T-cell (primary cell): ENCODE results near the gene COL13A1. TPM values are rescaled to one million over a fixed set of nuclear protein-coding genes. Genes with fewer than 3 reads are reported as not detected.

ENCODE experiments used
- ATAC-seq, 4 experiments: fragments of 200-7000 bp in 3 of 4; fragments of 150-1000 bp in 1 of 4; cut with Tn5 transposase; replicated peaks in 1 of 4; 1 replicate in 3 of 4; 2 replicates in 1 of 4; pipeline ENCODE4 v1.10.0; 2021; ENCODE audit warnings: moderate library complexity in 3 of 4, mild to moderate bottlenecking in 2 of 4, moderate number of reproducible peaks in 1 of 4
- CTCF ChIA-PET, 2 donors: fragments of 300-600 bp; sonication (Branson Sonifier 250); formaldehyde crosslinking; loops; one replicate each; lab custom pipeline; 2022; ENCODE audit warnings: antibody characterized with exemption in 2 of 2; lab: Charles Lee
- POLR2A ChIA-PET, 2 donors: fragments of 300-600 bp; sonication (Branson Sonifier 250); formaldehyde crosslinking; loops; one replicate each; lab custom pipeline; 2022; ENCODE audit warnings: antibody characterized with exemption in 2 of 2; lab: Charles Lee
- DNase-seq, 35 experiments: peaks; one replicate each; pipeline versions ENCODE4 v3.0.0 to v3.0.0-alpha.2; 2013 to 2023
- H3K27ac ChIP-seq: one replicate; pipeline ENCODE4 v1.5.1; 2013; ENCODE audit warnings: low read length
- H3K27me3 ChIP-seq, 2 experiments: replicated peaks in 1 of 2; 1 replicate in 1 of 2; 2 replicates in 1 of 2; pipeline versions ENCODE4 v1.6.1 to v1.7.0; 2013; ENCODE audit warnings: low read length in 1 of 2, mixed read lengths in 1 of 2; ENCODE audit not compliant: control insufficient read depth in 2 of 2, insufficient read depth in 2 of 2; ENCODE audit errors: extremely low read depth in 1 of 2
- H3K36me3 ChIP-seq, 2 donors: 1 replicate in 1 of 2; 2 replicates in 1 of 2; pipeline versions ENCODE4 v1.6.1 to v1.7.0; 2013; ENCODE audit warnings: low read length in 1 of 2; ENCODE audit not compliant: control insufficient read depth in 2 of 2, insufficient read depth in 1 of 2; ENCODE audit errors: extremely low read depth in 1 of 2
- H3K4me1 ChIP-seq, 2 experiments: 1 replicate in 1 of 2; 2 replicates in 1 of 2; pipeline versions ENCODE4 v1.6.1 to v1.7.0; 2013; ENCODE audit warnings: low read length in 2 of 2, mixed read lengths in 1 of 2; ENCODE audit not compliant: insufficient read depth in 2 of 2, control insufficient read depth in 1 of 2; ENCODE audit errors: extremely low read depth in 1 of 2
- H3K4me3 ChIP-seq, 2 donors: 1 replicate in 1 of 2; 2 replicates in 1 of 2; pipeline versions ENCODE4 v1.5.1 to v1.7.0; 2013; ENCODE audit warnings: mild to moderate bottlenecking in 2 of 2, low read length in 1 of 2, moderate library complexity in 1 of 2; ENCODE audit not compliant: control insufficient read depth in 1 of 2; ENCODE audit errors: extremely low read depth in 1 of 2
- H3K9me3 ChIP-seq: 2 replicates; pipeline ENCODE4 v1.7.0; 2013
- H3K27ac Mint-ChIP-seq, 2 donors: one replicate each; pipeline ENCODE4 v1.8.0; 2020 to 2021; ENCODE audit warnings: mild to moderate bottlenecking in 2 of 2, mixed read lengths in 2 of 2
- H3K27me3 Mint-ChIP-seq, 2 donors: one replicate each; pipeline ENCODE4 v1.8.0; 2021 to 2022; ENCODE audit warnings: mixed read lengths in 2 of 2
- H3K36me3 Mint-ChIP-seq: one replicate; pipeline ENCODE4 v1.8.0; 2021; ENCODE audit warnings: mixed read lengths
- H3K4me1 Mint-ChIP-seq, 3 donors: one replicate each; pipeline ENCODE4 v1.8.0; 2020 to 2022; ENCODE audit warnings: mixed read lengths in 3 of 3, mild to moderate bottlenecking in 1 of 3
- H3K4me3 Mint-ChIP-seq, 3 donors: one replicate each; pipeline ENCODE4 v1.8.0; 2020 to 2022; ENCODE audit warnings: mild to moderate bottlenecking in 3 of 3, mixed read lengths in 3 of 3, moderate library complexity in 3 of 3
- H3K9me3 Mint-ChIP-seq, 3 donors: one replicate each; pipeline ENCODE4 v1.8.0; 2020 to 2022; ENCODE audit warnings: mixed read lengths in 3 of 3
- WGBS: methylation state at CpG from one replicate; pipeline ENCODE4 v1.1.5; 2013; ENCODE audit warnings: missing lambda C conversion rate; ENCODE audit not compliant: insufficient coverage; 5-methylcytosine and 5-hydroxymethylcytosine counted together
- total RNA-seq, 35 experiments: library from RNA in 6 of 35; stranded (reverse) in 6 of 35; fragments of 120-200 nt in 1 of 35; gene quantifications; one replicate each; pipeline versions ENCODE4 v1.2.1 to v1.2.4 and lab custom pipeline; 2013 to 2026

COL13A1 gene
- total RNA-seq, 5 donors from 2014 or later (not counting 1 experiment from before 2014, with no cell fraction given), result 0.09 TPM; not detected in 4

DNA sequence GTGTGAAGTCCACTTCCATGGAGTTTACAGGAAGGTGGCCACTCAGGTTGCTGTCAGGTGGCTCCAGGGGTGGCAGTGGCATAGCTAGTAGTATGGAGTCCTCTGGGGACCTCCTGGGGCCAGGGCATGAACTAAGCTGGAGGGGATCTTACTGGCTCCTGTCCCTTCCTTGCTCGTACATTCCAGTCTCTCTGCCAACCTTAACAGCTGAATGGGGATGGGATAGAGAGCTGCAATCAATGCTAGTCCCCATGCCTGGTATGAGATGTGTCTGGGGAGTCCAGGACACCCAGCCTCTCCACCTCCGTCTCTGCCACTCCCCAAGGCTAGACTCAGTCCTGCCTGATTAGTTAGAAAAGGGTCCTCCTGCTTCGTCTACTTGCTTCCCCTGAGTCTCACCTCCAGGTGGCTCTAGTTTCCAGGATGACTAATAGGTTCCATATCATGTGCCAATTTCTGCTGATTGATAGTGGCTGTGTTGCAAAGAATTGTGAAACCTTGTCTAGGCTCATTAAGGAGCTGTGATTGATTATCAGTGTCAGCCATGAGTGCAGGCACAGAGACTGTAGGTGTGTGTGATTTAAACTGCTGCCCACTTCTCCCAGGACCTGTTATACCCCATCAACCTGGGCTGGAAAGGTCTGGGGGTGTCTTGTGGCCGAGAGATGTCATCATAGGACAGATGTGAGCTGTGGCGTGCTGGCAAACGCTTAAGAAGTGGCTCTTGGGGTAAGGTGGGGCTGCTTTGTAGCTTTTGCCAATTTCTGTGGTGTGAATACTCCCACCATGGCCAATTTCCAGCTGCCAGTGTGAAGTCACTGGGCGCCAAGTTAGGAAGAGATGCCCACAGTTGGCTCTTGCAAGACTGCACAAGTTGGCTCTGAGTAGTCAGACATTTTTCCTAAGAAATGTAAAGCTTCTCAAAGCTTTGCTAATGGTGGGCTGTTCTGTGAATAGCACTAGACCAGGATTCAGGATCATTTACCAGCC is 59.8 kb downstream of the COL13A1 start:
- no peak for ATAC-seq
- no peaks in the 10 kb centered on the region for H3K4me1 ChIP-seq
- H3K4me3 Mint-ChIP-seq, result no peak overlapping the region
- H3K27ac Mint-ChIP-seq, result no peak overlapping the region
- CTCF ChIA-PET, result no interaction called here
- WGBS, result 60% methylated on average over 4 of the region's 7 CpGs
- H3K27me3 Mint-ChIP-seq, result peaks cover 8% of the 10 kb centered on the region in 2 donors
- no peaks in the 10 kb centered on the region for H3K9me3 Mint-ChIP-seq
- no peaks in the 10 kb centered on the region for H3K36me3 Mint-ChIP-seq
- no peak overlapping the region for H3K4me3 ChIP-seq
- no peak overlapping the region for H3K27ac ChIP-seq
- POLR2A ChIA-PET, result no interaction called here
- no peaks in the 10 kb centered on the region for H3K36me3 ChIP-seq
- H3K9me3 ChIP-seq, result no peaks in the 10 kb centered on the region
- H3K4me1 Mint-ChIP-seq, result no peaks in the 10 kb centered on the region
- peaks cover 0 to 41% of the 10 kb centered on the region in 2 experiments for H3K27me3 ChIP-seq
- no peak for DNase-seq

DNA sequence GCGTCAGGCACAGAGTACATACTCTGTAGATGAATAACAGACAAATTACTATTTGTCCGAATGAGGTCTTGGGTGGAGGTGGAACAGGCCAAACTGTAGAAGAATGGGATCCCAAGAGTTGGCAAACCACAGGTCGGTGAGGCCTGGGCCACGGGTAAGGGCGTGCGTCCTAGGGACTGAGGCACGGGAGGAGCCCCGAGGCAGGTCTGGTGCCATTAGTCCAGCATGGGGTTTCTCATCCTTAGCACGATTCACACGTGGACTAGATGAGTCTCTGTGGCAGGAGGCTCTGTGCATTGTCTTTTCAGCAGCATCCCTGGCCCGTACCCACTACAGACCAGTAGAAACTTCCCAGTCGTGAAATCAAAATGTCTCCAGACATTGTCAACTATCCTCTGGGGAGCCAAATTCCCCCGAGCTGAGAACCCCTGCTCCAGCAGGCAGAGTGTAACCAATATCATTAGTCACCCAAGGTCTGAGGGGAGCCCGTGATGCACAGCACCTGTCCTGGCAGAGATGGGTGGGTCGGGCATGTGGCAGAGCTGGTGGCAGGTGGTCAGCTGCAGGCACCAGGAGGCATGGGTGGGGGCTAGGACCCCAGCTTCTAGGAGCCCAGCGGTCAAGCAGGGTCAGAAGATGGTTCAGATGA is 61.3 kb downstream of the COL13A1 start:
- Mint-ChIP-seq H3K4me3 (no peak overlapping the region), H3K9me3 (no peaks in the 10 kb centered on the region), H3K4me1 (no peaks in the 10 kb centered on the region), H3K36me3 (no peaks in the 10 kb centered on the region), H3K27me3 (peaks cover 7 to 10% of the 10 kb centered on the region in 2 donors), H3K27ac (no peak overlapping the region)
- WGBS, result 83% methylated on average over 13 of the region's 16 CpGs
- no peaks in the 10 kb centered on the region for H3K9me3 ChIP-seq
- no peaks in the 10 kb centered on the region for H3K4me1 ChIP-seq
- CTCF ChIA-PET, result interaction anchor here in 1 of 2 donors (0.5 kb wide), 1 partner anchor 896 kb away, joined by 3 read pairs; no protein-coding TSS in a partner anchor
- POLR2A ChIA-PET, result no interaction called here
- ATAC-seq (no peak), DNase-seq (no peak)
- H3K4me3 ChIP-seq, result no peak overlapping the region
- H3K27me3 ChIP-seq, result peaks cover 0 to 35% of the 10 kb centered on the region in 2 experiments
- H3K27ac ChIP-seq, result no peak overlapping the region
- H3K36me3 ChIP-seq, result no peaks in the 10 kb centered on the region

DNA sequence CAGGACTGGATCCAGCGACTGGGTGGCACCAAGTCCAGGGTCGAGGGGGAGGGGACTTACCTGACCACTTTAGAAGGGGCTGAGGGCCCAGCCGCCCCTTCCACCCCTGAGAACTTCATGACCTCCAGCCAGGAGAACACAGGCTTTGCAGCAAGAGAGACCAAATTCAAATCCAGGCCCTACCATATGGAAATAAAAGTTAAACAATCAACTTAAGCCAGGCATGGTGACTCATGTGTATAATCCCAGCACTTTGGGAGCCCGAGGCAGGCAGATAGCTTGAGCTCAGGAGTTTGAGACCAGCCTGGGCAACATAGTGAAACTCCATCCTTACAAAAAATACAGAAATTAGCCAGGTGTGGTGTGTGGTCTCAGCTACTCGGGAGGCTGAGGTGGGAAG is 61.9 kb downstream of the COL13A1 start:
- H3K9me3 Mint-ChIP-seq, result no peaks in the 10 kb centered on the region
- peaks cover 7 to 10% of the 10 kb centered on the region in 2 donors for H3K27me3 Mint-ChIP-seq
- no peaks in the 10 kb centered on the region for H3K4me1 Mint-ChIP-seq
- peaks cover 0 to 35% of the 10 kb centered on the region in 2 experiments for H3K27me3 ChIP-seq
- no peak overlapping the region for H3K4me3 Mint-ChIP-seq
- CTCF ChIA-PET, result interaction anchor here in 1 of 2 donors (0.5 kb wide), 1 partner anchor 895 kb away, joined by 3 read pairs; no protein-coding TSS in a partner anchor
- H3K4me1 ChIP-seq, result no peaks in the 10 kb centered on the region
- no peak overlapping the region for H3K27ac Mint-ChIP-seq
- no peaks in the 10 kb centered on the region for H3K36me3 Mint-ChIP-seq
- POLR2A ChIA-PET, result no interaction called here
- no peak overlapping the region for H3K27ac ChIP-seq
- ATAC-seq (no peak), DNase-seq (no peak)
- H3K36me3 ChIP-seq, result no peaks in the 10 kb centered on the region
- no peak overlapping the region for H3K4me3 ChIP-seq
- 55% methylated on average over 3 of the region's 5 CpGs for WGBS
- no peaks in the 10 kb centered on the region for H3K9me3 ChIP-seq

DNA sequence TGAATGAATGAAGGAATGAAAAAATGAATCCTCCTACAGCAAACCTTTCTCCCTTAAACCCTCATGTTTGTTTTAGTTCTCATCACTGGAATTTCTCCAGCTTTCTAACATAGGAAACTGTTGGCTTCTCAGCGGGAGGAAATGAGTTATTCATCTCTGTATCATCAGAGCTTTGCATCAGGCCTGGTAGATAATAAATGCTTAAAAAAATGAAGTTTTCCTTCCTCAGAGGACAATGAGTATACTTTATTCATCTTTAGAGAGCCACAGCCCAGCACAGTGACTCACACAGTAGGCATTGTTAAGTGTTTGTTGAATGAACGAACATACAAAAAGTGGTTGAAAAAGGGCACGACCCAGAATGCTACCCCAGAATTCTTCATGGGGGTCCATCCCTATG is 62.6 kb downstream of the COL13A1 start:
- CTCF ChIA-PET, result no interaction called here
- Mint-ChIP-seq H3K27ac (no peak overlapping the region), H3K4me1 (no peaks in the 10 kb centered on the region), H3K36me3 (no peaks in the 10 kb centered on the region), H3K4me3 (no peak overlapping the region), H3K9me3 (no peaks in the 10 kb centered on the region), H3K27me3 (peaks cover 7 to 10% of the 10 kb centered on the region in 2 donors)
- no peak overlapping the region for H3K4me3 ChIP-seq
- H3K9me3 ChIP-seq, result no peaks in the 10 kb centered on the region
- WGBS, result 64% methylated on average over 2 of the region's 3 CpGs
- no peak overlapping the region for H3K27ac ChIP-seq
- H3K27me3 ChIP-seq, result peaks cover 0 to 38% of the 10 kb centered on the region in 2 experiments
- no peak for DNase-seq
- H3K36me3 ChIP-seq, result no peaks in the 10 kb centered on the region
- H3K4me1 ChIP-seq, result no peaks in the 10 kb centered on the region
- ATAC-seq, result no peak
- POLR2A ChIA-PET, result no interaction called here

DNA sequence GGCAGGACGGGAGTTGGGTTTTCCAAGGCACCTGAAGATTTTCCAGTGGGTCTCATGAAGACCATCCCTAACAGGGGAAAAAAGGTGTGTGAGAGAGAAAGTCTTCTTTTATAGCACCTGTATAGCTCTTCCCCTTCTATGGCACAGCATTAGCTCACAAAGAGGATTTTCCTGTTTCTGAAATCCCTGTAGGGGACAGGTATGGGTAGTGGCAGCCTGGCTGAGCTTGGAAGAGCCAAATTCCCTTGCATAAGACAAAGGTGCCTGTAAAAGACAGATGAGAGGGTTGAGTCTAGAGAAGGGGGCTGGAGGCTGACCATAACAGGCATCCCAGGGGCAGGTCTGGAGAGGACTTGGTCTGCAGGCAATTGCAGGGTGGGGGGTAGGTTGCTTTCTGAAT is 63.7 kb downstream of the COL13A1 start:
- Histone ChIP-seq H3K4me1 (no peaks in the 10 kb centered on the region), H3K27me3 (peaks cover 0 to 39% of the 10 kb centered on the region in 2 experiments), H3K27ac (no peak overlapping the region), H3K9me3 (no peaks in the 10 kb centered on the region), H3K36me3 (no peaks in the 10 kb centered on the region), H3K4me3 (no peak overlapping the region)
- Mint-ChIP-seq H3K27me3 (peaks cover 7 to 10% of the 10 kb centered on the region in 2 donors), H3K27ac (no peak overlapping the region), H3K4me1 (no peaks in the 10 kb centered on the region), H3K4me3 (no peak overlapping the region), H3K36me3 (no peaks in the 10 kb centered on the region), H3K9me3 (no peaks in the 10 kb centered on the region)
- no CpG with 5 or more reads among the region's 1 CpG for WGBS
- ChIA-PET POLR2A (no interaction called here), CTCF (no interaction called here)
- DNase-seq (no peak), ATAC-seq (no peak)

DNA sequence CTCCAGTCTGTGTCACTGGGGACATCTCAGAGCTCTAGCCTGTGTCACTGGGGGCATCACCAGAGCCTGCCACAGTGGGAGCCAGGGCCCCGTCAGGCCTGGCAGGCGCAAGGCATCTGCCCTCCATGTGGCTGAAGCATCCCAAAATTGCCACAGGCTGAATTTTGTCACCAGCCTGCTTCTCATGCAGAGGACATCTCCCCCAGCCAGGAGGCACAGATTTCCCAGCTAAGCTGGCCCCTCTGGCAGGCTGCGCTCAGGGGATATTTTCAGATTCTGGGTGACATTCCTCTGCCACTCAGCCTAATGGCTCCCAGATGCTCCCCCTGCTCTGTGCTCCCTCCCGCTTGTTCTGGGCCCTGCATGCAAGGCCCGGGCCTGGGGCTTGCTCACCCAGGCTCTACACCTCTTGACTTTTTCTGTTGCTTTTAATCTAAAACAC is 64.6 kb downstream of the COL13A1 start:
- Histone ChIP-seq H3K4me3 (no peak overlapping the region), H3K27me3 (peaks cover 0 to 33% of the 10 kb centered on the region in 2 experiments), H3K9me3 (no peaks in the 10 kb centered on the region), H3K36me3 (no peaks in the 10 kb centered on the region), H3K4me1 (no peaks in the 10 kb centered on the region), H3K27ac (no peak overlapping the region)
- ChIA-PET CTCF (no interaction called here), POLR2A (no interaction called here)
- no peaks in the 10 kb centered on the region for H3K36me3 Mint-ChIP-seq
- H3K27ac Mint-ChIP-seq, result no peak overlapping the region
- 96% methylated on average over 5 of the region's 5 CpGs for WGBS
- H3K4me1 Mint-ChIP-seq, result no peaks in the 10 kb centered on the region
- peaks cover 7 to 10% of the 10 kb centered on the region in 2 donors for H3K27me3 Mint-ChIP-seq
- no peak for ATAC-seq
- H3K9me3 Mint-ChIP-seq, result no peaks in the 10 kb centered on the region
- no peak overlapping the region for H3K4me3 Mint-ChIP-seq
- DNase-seq, result no peak
